ENCODE data around the gene PMVK.

- TF ChIP-seq CTCF (IDR thresholded peaks at IDR 0.05) (no peak), POLR2A (IDR thresholded peaks at IDR 0.05) (no peak)
Measured at GRCh38 chr1:154908937-154909336, 27.6 kb downstream of the PMVK start.

Data from tibial nerve (tissue), 3 donors.